ENCODE measurements around the gene PTPN1. TPM values are rescaled to one million over a fixed set of nuclear protein-coding genes. Genes with fewer than 3 reads are reported as not detected.
"Not testable (repeated sequence)": the region's sequence is repeated elsewhere in the genome, so short reads cannot be mapped to it uniquely, and the experiment has no call there.

PTPN1 gene
- total RNA-seq, 2 experiments from 2014 or later = 17.1 to 25.1 TPM

DNA sequence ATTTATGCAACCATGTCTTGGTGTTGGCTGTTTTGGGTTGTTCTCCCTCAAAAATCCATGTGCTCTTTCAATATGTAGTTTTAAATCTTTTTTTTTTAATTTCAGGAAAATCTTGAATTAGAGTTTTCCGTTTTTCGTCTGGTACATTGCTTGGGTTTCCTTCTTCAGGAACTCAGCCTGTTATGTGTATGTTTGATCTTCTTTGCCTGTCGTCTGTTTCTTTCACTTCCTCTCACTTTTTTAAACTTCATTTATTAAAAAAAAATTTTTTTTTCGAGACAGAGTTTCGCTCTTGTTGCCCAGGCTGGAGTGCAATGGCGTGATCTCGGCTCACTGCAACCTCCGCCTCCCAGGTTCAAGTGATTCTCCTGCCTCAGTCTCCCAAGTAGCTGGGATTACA, 29.6 kb downstream of the PTPN1 start:
- H4K20me1 ChIP-seq (ENCODE audit: insufficient read depth, low read length) = peaks cover 21% of the 10 kb centered on the region; the same call in 1 of the 2 replicates
- peak overlapping the region; percentile 16; the same call in 1 of the 2 replicates for H3K4me2 ChIP-seq (ENCODE audit: low read length)
- H3K9me3 ChIP-seq (ENCODE audit: low read length); H3K27ac ChIP-seq (ENCODE audit: low read depth, low read length, poor library complexity, severe bottlenecking); H3K9me2 ChIP-seq (ENCODE audit: insufficient read depth, low read length); H3K36me3 ChIP-seq (ENCODE audit: insufficient read depth, low read length); H2AFZ ChIP-seq (ENCODE audit: low read length); intact Hi-C loops (cut with micrococcal nuclease; ENCODE audit: unreplicated experiment); CTCF ChIA-PET (ENCODE audit: unreplicated experiment); H3K79me2 ChIP-seq (ENCODE audit: insufficient read depth, low read depth, low read length); BruUV-seq (replicated peaks); H3K4me3 ChIP-seq (ENCODE audit: low read depth, low read length, poor library complexity, severe bottlenecking): not testable (repeated sequence)
- POLR2A ChIA-PET = interaction anchor here (1.4 to 1.5 kb wide), 2 partner anchors 25 to 26 kb away, joined by 3 read pairs; no protein-coding TSS in a partner anchor
- peaks cover 61% of the 10 kb centered on the region for H3K4me1 ChIP-seq (ENCODE audit: insufficient read depth, low read length, poor library complexity, severe bottlenecking)
- DNase-seq (ENCODE audit: low spot score) = peak; percentile 52

- Histone ChIP-seq H4K20me1 (ENCODE audit: insufficient read depth, low read length) (peaks cover 21% of the 10 kb centered on the region; the same call in 1 of the 2 replicates), H3K4me2 (ENCODE audit: low read length) (peak overlapping the region; percentile 49), H3K27ac (ENCODE audit: low read depth, low read length, poor library complexity, severe bottlenecking) (no peak overlapping the region), H2AFZ (ENCODE audit: low read length) (no peak overlapping the region), H3K36me3 (ENCODE audit: insufficient read depth, low read length) (no peaks in the 10 kb centered on the region; the same call in 1 of the 2 replicates), H3K9me2 (ENCODE audit: insufficient read depth, low read length) (no peaks in the 10 kb centered on the region), H3K4me3 (ENCODE audit: low read depth, low read length, poor library complexity, severe bottlenecking) (no peak overlapping the region), H3K79me2 (ENCODE audit: insufficient read depth, low read depth, low read length) (peaks cover 6% of the 10 kb centered on the region; the same call in 1 of the 2 replicates), H3K4me1 (ENCODE audit: insufficient read depth, low read length, poor library complexity, severe bottlenecking) (peaks cover 62% of the 10 kb centered on the region), H3K9me3 (ENCODE audit: low read length) (no peaks in the 10 kb centered on the region)
- ChIA-PET CTCF (ENCODE audit: unreplicated experiment) (no interaction called here), POLR2A (interaction anchor here (0.9 to 1.6 kb wide), 4 partner anchors 18 to 52 kb away, joined by 3 to 4 read pairs (median 4); no protein-coding TSS in a partner anchor)
- intact Hi-C loops (cut with micrococcal nuclease; ENCODE audit: unreplicated experiment) = no loop called here
- no peak for DNase-seq (ENCODE audit: low spot score)
- TF ChIP-seq CTCF (conservative IDR thresholded peaks at IDR 0.05; ENCODE audit: low read length) (no peak), EZH2phosphoT487 (IDR thresholded peaks at IDR 0.05; ENCODE audit: borderline replicate concordance, low read depth, low read length) (no peak)
- BruUV-seq (replicated peaks) = no TSS peak
These were observed 30.7 kb downstream of the PTPN1 start for GRCh38 chr20:50540620-50541605.

DNA sequence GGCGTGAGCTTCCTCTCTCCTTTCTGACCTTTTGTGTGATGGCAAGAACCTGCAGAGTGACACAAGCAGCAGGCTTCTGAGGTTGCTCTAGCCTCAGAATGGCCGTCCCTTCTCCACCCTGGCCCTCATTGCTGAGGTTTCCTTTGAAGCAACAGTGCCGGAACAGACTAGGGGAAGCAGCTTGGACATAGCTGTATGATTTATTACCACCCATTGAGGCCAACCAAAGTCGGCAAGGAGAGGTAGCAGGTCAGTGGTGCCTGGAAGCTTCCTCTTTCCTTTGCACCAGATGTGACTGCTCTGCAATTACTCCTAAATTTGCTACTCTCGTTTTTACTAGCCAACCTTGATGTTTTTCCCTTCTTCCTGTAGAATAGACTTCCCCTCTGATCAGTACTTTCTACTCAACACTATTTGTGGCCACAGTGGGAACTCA, 31.4 kb downstream of the PTPN1 start:
- CTCF ChIA-PET (ENCODE audit: unreplicated experiment) = no interaction called here
- BruUV-seq (replicated peaks) = no TSS peak
- H4K20me1 ChIP-seq (ENCODE audit: insufficient read depth, low read length) = peaks cover 25% of the 10 kb centered on the region; the same call in 1 of the 2 replicates
- H3K27ac ChIP-seq (ENCODE audit: low read depth, low read length, poor library complexity, severe bottlenecking) = peak overlapping the region; percentile 14
- POLR2A ChIA-PET = interaction anchor here (1.4 to 1.6 kb wide), 2 partner anchors 18 to 30 kb away, joined by 4 read pairs; no protein-coding TSS in a partner anchor
- peak overlapping the region; percentile 49 for H3K4me2 ChIP-seq (ENCODE audit: low read length)
- H3K79me2 ChIP-seq (ENCODE audit: insufficient read depth, low read depth, low read length) = peaks cover 6% of the 10 kb centered on the region; the same call in 1 of the 2 replicates
- TF ChIP-seq EZH2phosphoT487 (IDR thresholded peaks at IDR 0.05; ENCODE audit: borderline replicate concordance, low read depth, low read length) (no peak), CTCF (conservative IDR thresholded peaks at IDR 0.05; ENCODE audit: low read length) (no peak)
- DNase-seq (ENCODE audit: low spot score) = peak; percentile 76
- no peaks in the 10 kb centered on the region; the same call in 1 of the 2 replicates for H3K36me3 ChIP-seq (ENCODE audit: insufficient read depth, low read length)
- intact Hi-C loops (cut with micrococcal nuclease; ENCODE audit: unreplicated experiment) = no loop called here
- H3K9me3 ChIP-seq (ENCODE audit: low read length) = no peaks in the 10 kb centered on the region
- H3K4me3 ChIP-seq (ENCODE audit: low read depth, low read length, poor library complexity, severe bottlenecking) = no peak overlapping the region
- H3K9me2 ChIP-seq (ENCODE audit: insufficient read depth, low read length) = no peaks in the 10 kb centered on the region
- H3K4me1 ChIP-seq (ENCODE audit: insufficient read depth, low read length, poor library complexity, severe bottlenecking) = peaks cover 69% of the 10 kb centered on the region
- H2AFZ ChIP-seq (ENCODE audit: low read length) = no peak overlapping the region
